Keratinocyte (primary cell): Measurements from ENCODE around the gene GRAMD1B. TPM values are rescaled to one million over a fixed set of nuclear protein-coding genes. Genes with fewer than 3 reads are reported as not detected.

Experiments used
- DNase-seq: peaks from one replicate; pipeline ENCODE4 v3.0.0-alpha.2; 2011; ENCODE audit warnings: low read depth, missing footprints, low spot score
- FAIRE-seq: peaks from 2 replicates; lab custom pipeline; 2011; peaks lifted over from hg19 to GRCh38; lab: Jason Lieb, UNC
- H2AFZ ChIP-seq: 2 replicates; pipeline ENCODE4 v1.6.0; 2012; ENCODE audit warnings: low read length, control low read depth, inconsistent platforms; ENCODE audit not compliant: control insufficient read depth
- H3K27ac ChIP-seq: 2 replicates; pipeline ENCODE4 v1.5.1; 2011; ENCODE audit warnings: low read length; ENCODE audit not compliant: control insufficient read depth, insufficient read depth
- H3K27me3 ChIP-seq: 3 replicates; pipeline ENCODE4 v1.6.0; 2011; ENCODE audit warnings: low read length; ENCODE audit not compliant: control insufficient read depth, insufficient read depth; ENCODE audit errors: extremely low read depth
- H3K36me3 ChIP-seq, 2 experiments: 2 replicates in 1 of 2; 3 replicates in 1 of 2; pipeline ENCODE4 v1.5.1; 2011; ENCODE audit warnings: low read length in 2 of 2, mild to moderate bottlenecking in 1 of 2; ENCODE audit not compliant: control insufficient read depth in 2 of 2, insufficient read depth in 2 of 2; ENCODE audit errors: extremely low read depth in 1 of 2
- H3K4me1 ChIP-seq: 3 replicates; pipeline ENCODE4 v1.5.1; 2011; ENCODE audit warnings: low read length; ENCODE audit not compliant: control insufficient read depth, insufficient read depth; ENCODE audit errors: extremely low read depth
- H3K4me2 ChIP-seq: 3 replicates; pipeline ENCODE4 v1.6.0; 2011; ENCODE audit warnings: low read depth, low read length; ENCODE audit not compliant: control insufficient read depth, insufficient read depth; ENCODE audit errors: extremely low read depth
- H3K4me3 ChIP-seq, 3 experiments: fragments of 200-600 bp in 1 of 3; sonication (generic) in 1 of 3; 2 replicates in 2 of 3; 3 replicates in 1 of 3; pipeline ENCODE4 v1.5.1; 2011 to 2016; ENCODE audit warnings: low read length in 3 of 3, mild to moderate bottlenecking in 3 of 3, control low read depth in 2 of 3, inconsistent platforms in 1 of 3, low read depth in 1 of 3, mixed read lengths in 1 of 3, mixed run types in 1 of 3, moderate library complexity in 1 of 3; ENCODE audit not compliant: control insufficient read depth in 2 of 3, insufficient read depth in 2 of 3; ENCODE audit errors: extremely low read depth in 1 of 3
- H3K79me2 ChIP-seq: 2 replicates; pipeline ENCODE4 v1.6.0; 2012; ENCODE audit warnings: low read length; ENCODE audit not compliant: control insufficient read depth, insufficient read depth
- H3K9ac ChIP-seq: 3 replicates; pipeline ENCODE4 v1.6.0; 2011; ENCODE audit warnings: low read length; ENCODE audit not compliant: control insufficient read depth, insufficient read depth; ENCODE audit errors: extremely low read depth
- H3K9me1 ChIP-seq: 3 replicates; pipeline ENCODE4 v1.6.0; 2011; ENCODE audit warnings: low read length; ENCODE audit not compliant: control insufficient read depth, insufficient read depth; ENCODE audit errors: extremely low read depth
- H3K9me3 ChIP-seq: 2 replicates; pipeline ENCODE4 v1.5.1; 2012; ENCODE audit warnings: low read depth, low read length; ENCODE audit not compliant: control insufficient read depth
- H4K20me1 ChIP-seq: 3 replicates; pipeline ENCODE4 v1.6.0; 2011; ENCODE audit warnings: low read length; ENCODE audit not compliant: control insufficient read depth, insufficient read depth; ENCODE audit errors: extremely low read depth
- EZH2 ChIP-seq: IDR thresholded peaks from one replicate; pipeline ENCODE4 v1.6.1; 2012; ENCODE audit warnings: inconsistent platforms, mild to moderate bottlenecking, low read length, moderate library complexity
- dilution Hi-C: fragments of 300-500 bp; cut with MboI; formaldehyde crosslinking; loops from one replicate; pipeline ENCODE4 v1.7.0; 2020; ENCODE audit warnings: low sequenced_read_pairs; ENCODE audit not compliant: extremely low pct_ligation_motif_present
- polyA plus RNA-seq, 5 experiments: library from polyadenylated mRNA; depleted of rRNA in 3 of 5; stranded (reverse) in 3 of 5; stranded (forward) in 1 of 5; unstranded in 1 of 5; fragments of >200 nt; gene quantifications; 1 replicate in 1 of 5; 2 replicates in 3 of 5; 3 replicates in 1 of 5; pipeline versions ENCODE4 v1.2.1 to v1.2.3, GENCODE V29; 2011 to 2012; ENCODE audit warnings: missing spikeins in 2 of 5, low read depth in 1 of 5, low replicate concordance in 1 of 5
- TF ChIP-seq, protein P1 (sequence below), 3 experiments: IDR thresholded peaks in 1 of 3; conservative IDR thresholded peaks in 1 of 3; optimal IDR thresholded peaks in 1 of 3; 2 replicates in 2 of 3; 3 replicates in 1 of 3; pipeline versions ENCODE3 to v1.5.1; 2011; ENCODE audit warnings: low read length in 3 of 3, mild to moderate bottlenecking in 3 of 3, moderate library complexity in 2 of 3, control low read depth in 1 of 3, inconsistent platforms in 1 of 3; ENCODE audit not compliant: insufficient read depth in 2 of 3; ENCODE audit errors: extremely low read depth in 1 of 3

The GRAMD1B gene
- polyA plus RNA-seq, 1 donor (not counting 4 experiments of a cell fraction or from before 2014, with no cell fraction given): 0.04 TPM

GRCh38 chr11:123640029-123640428 is 210.0 kb downstream of the GRAMD1B start:
- no peak for TF ChIP-seq EZH2
- TF ChIP-seq, protein P1, sequence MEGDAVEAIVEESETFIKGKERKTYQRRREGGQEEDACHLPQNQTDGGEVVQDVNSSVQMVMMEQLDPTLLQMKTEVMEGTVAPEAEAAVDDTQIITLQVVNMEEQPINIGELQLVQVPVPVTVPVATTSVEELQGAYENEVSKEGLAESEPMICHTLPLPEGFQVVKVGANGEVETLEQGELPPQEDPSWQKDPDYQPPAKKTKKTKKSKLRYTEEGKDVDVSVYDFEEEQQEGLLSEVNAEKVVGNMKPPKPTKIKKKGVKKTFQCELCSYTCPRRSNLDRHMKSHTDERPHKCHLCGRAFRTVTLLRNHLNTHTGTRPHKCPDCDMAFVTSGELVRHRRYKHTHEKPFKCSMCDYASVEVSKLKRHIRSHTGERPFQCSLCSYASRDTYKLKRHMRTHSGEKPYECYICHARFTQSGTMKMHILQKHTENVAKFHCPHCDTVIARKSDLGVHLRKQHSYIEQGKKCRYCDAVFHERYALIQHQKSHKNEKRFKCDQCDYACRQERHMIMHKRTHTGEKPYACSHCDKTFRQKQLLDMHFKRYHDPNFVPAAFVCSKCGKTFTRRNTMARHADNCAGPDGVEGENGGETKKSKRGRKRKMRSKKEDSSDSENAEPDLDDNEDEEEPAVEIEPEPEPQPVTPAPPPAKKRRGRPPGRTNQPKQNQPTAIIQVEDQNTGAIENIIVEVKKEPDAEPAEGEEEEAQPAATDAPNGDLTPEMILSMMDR (optimal IDR thresholded peaks at IDR 0.05 in 1 of 3, IDR thresholded peaks at IDR 0.05 in 1 of 3, conservative IDR thresholded peaks at IDR 0.05 in 1 of 3; ENCODE audit: extremely low read depth in 1 of 3, insufficient read depth in 2 of 3, low read length in 3 of 3): no peak
- Histone ChIP-seq H3K79me2 (no peaks in the 10 kb centered on the region), H3K4me1 (no peaks in the 10 kb centered on the region), H4K20me1 (no peaks in the 10 kb centered on the region), H2AFZ (no peak overlapping the region), H3K9me1 (no peaks in the 10 kb centered on the region), H3K4me3 (no peak overlapping the region), H3K9ac (no peak overlapping the region), H3K27me3 (no peaks in the 10 kb centered on the region), H3K4me2 (no peak overlapping the region), H3K27ac (no peak overlapping the region), H3K36me3 (no peaks in the 10 kb centered on the region), H3K9me3 (no peaks in the 10 kb centered on the region)
- DNase-seq (no peak), FAIRE-seq (no peak)
- dilution Hi-C loops: no loop called here

- H3K9ac ChIP-seq: no peak overlapping the region
- no peaks in the 10 kb centered on the region for H3K9me1 ChIP-seq
- no peaks in the 10 kb centered on the region for H3K36me3 ChIP-seq
- FAIRE-seq (no peak), DNase-seq (no peak)
- H3K27me3 ChIP-seq: no peaks in the 10 kb centered on the region
- H3K4me2 ChIP-seq: no peak overlapping the region
- H4K20me1 ChIP-seq: no peaks in the 10 kb centered on the region
- H3K9me3 ChIP-seq: no peaks in the 10 kb centered on the region
- H2AFZ ChIP-seq: no peak overlapping the region
- H3K4me3 ChIP-seq: no peak overlapping the region
- H3K4me1 ChIP-seq: no peaks in the 10 kb centered on the region
- TF ChIP-seq, protein P1 (optimal IDR thresholded peaks at IDR 0.05 in 1 of 3, IDR thresholded peaks at IDR 0.05 in 1 of 3, conservative IDR thresholded peaks at IDR 0.05 in 1 of 3; ENCODE audit: extremely low read depth in 1 of 3, insufficient read depth in 2 of 3, low read length in 3 of 3): peak; percentile 66 to 96 (median 79)
- TF ChIP-seq EZH2: no peak
- dilution Hi-C loops: no loop called here
- no peak overlapping the region for H3K27ac ChIP-seq
- no peaks in the 10 kb centered on the region for H3K79me2 ChIP-seq
These were observed 210.8 kb downstream of the GRAMD1B start for GRCh38 chr11:123640677-123641494.
